Omental fat pad (tissue), 4 donors: ENCODE measurements around the gene SSPN. TPM values are rescaled to one million over a fixed set of nuclear protein-coding genes. Genes with fewer than 3 reads are reported as not detected.

Source experiments
- ATAC-seq: fragments of 150-250 bp; one replicate; pipeline ENCODE4 v1.9.1; 2016; ENCODE audit warnings: mild to moderate bottlenecking, moderate library complexity; ENCODE audit not compliant: low FRiP score
- DNase-seq: peaks from one replicate; pipeline ENCODE4 v3.0.0-alpha.2; 2019; ENCODE audit warnings: low spot score
- total RNA-seq, 4 donors: library from RNA; depleted of rRNA; stranded (reverse); fragments of >200 nt; gene quantifications; one replicate each; pipeline ENCODE4 v1.1.0, GENCODE V29; 2016
- TF ChIP-seq, protein P1 (sequence below), 3 donors: fragments of 450-650 bp; IDR thresholded peaks; one replicate each; pipeline ENCODE4 v1.5.1; 2016 to 2017; ENCODE audit warnings: antibody characterized with exemption in 3 of 3, mild to moderate bottlenecking in 3 of 3, moderate library complexity in 2 of 3

Gene SSPN
- total RNA-seq, 4 donors from 2014 or later = 14.1 to 20.2 (median 16.1) TPM

DNA sequence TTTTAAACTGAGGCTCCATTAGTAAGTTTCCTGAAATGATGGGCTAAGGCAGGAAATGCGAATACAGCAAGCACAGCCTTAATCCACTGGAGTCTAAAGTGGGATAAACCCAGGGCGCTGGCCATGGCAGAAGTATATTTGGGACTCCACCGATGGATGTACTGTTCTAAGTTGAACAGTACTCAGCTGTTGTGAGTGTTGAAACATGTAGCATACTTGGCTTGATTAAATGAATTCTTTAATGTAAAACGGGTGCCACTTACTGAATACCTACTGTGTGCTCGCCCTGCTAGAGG is 996 bp downstream of the SSPN start:
- ATAC-seq (no peak), DNase-seq (no peak)
- TF ChIP-seq, protein P1, sequence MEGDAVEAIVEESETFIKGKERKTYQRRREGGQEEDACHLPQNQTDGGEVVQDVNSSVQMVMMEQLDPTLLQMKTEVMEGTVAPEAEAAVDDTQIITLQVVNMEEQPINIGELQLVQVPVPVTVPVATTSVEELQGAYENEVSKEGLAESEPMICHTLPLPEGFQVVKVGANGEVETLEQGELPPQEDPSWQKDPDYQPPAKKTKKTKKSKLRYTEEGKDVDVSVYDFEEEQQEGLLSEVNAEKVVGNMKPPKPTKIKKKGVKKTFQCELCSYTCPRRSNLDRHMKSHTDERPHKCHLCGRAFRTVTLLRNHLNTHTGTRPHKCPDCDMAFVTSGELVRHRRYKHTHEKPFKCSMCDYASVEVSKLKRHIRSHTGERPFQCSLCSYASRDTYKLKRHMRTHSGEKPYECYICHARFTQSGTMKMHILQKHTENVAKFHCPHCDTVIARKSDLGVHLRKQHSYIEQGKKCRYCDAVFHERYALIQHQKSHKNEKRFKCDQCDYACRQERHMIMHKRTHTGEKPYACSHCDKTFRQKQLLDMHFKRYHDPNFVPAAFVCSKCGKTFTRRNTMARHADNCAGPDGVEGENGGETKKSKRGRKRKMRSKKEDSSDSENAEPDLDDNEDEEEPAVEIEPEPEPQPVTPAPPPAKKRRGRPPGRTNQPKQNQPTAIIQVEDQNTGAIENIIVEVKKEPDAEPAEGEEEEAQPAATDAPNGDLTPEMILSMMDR (IDR thresholded peaks at IDR 0.05) = no peak

DNA sequence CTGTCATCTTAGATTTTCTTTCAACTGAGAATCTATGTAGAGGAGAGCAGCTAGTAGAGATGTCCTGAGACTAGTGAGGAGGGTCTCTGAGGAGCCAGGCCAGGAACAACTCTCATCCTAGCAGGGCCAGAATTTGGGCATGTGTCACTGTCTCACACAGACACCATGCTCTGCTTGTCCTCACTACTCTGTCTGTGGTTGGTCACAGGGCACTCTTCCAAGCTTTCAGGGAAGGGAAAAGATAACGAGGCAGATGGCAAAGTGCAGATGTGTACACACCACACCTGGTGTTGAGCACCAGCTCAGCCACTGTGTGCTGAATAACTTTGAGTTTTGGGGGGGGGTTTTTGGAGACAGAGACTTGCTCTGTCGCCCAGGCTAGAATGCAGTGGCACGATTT is 2.5 kb downstream of the SSPN start:
- DNase-seq = no peak
- no peak for ATAC-seq
- TF ChIP-seq, protein P1 (IDR thresholded peaks at IDR 0.05) = no peak

DNA sequence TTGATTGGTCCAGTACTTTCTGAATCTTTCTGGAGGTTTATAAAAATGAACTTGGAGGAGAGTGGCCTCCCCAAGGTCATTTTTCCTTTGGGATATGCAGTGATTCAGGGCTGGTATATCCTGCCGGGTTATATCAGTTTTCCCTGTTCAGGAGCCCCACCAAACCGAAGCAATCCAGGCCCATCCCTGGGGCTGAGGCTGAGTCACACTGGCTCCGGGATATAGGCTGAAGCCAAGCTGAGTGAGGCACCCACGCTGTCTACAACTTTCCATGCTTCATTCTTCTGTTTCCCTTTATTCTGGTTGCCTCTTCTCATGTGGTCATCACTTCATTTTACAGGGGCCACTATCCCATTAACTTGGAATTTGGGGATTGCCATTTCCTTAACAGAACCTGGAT is 3.4 kb downstream of the SSPN start:
- TF ChIP-seq, protein P1 (IDR thresholded peaks at IDR 0.05) = no peak
- no peak for DNase-seq
- peak; percentile 69 for ATAC-seq

DNA sequence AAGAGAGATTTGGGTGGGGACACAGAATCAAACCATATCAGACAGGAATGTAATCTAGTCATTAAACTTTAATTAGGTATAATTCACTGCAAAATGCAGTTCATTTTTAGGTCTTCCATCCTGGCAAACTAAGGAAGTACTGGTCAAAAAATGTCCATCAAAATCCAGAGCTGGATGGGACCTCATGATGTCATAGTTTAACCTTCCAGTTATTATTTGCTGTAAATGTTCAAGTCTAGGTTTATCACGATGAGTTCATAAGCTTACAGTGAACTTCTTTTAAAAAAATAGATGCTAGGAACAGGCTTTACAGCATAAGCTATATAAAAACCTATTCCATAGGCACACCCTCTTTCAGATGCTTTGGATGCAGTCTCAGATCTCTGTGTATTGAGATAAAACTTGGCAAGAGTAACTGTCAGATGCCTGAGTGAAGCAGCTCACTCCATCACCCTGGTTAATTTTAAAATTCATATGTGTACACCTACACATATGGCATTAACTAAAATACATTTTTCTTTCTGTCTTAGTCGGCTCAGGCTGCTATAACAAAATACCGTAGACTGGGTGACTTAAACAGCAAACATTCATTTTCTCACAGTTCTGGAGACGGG is 7.9 kb downstream of the SSPN start:
- DNase-seq (no peak), ATAC-seq (no peak)
- TF ChIP-seq, protein P1 (IDR thresholded peaks at IDR 0.05) = no peak

DNA sequence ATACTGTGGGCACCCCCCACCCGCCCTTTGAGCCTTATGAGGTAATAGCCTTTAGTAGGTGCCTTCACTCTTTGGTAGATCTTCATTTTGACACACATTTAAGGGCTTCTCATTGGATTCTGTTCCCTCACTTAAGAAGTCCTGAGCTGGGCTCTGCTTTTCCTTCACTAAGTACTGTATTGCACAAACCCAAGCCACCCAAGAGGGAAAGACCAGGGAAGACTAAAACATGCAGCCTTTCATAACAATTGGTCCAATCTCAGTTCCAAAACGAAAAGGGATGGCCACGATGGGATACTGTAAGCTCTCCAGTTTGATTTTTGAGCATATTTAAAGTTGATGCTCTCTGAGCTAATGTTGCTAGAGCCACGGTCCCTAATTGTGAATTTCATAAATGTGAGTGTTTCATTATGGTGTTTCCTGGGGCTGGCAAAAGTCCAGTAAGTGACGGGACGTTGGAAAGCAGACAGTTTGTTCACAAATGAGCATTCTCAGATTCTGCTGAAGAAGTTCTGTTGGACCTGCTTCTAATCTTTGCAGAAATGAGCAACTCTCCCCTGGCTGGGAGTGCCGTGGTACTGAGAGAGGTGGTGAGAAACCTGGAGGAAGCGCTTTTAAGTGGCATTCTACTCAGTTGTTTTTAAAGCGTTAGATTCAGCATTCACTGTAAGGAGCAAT is 9.4 kb downstream of the SSPN start:
- TF ChIP-seq, protein P1 (IDR thresholded peaks at IDR 0.05) = no peak
- ATAC-seq (no peak), DNase-seq (no peak)

DNA sequence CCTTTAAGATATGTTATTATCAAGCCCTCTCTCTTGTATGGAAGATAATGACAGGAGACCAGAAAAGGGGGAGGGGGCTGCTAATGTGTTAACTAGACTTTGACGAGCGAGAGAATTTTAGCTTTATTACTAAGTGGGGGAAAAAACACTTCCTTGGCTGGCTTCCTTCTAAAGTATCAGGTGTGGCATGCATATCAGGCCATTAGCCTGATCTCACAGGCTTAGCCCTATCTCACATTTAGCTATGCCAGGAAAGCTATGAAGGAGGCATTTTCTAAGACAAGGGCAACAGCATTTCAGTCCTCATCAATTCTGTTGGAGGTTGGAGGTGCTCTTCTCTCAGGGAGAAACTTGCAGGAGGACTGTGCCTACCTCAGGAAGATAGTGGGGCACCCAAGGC is 9.9 kb downstream of the SSPN start:
- DNase-seq = no peak
- ATAC-seq = no peak
- TF ChIP-seq, protein P1 (IDR thresholded peaks at IDR 0.05) = no peak

DNA sequence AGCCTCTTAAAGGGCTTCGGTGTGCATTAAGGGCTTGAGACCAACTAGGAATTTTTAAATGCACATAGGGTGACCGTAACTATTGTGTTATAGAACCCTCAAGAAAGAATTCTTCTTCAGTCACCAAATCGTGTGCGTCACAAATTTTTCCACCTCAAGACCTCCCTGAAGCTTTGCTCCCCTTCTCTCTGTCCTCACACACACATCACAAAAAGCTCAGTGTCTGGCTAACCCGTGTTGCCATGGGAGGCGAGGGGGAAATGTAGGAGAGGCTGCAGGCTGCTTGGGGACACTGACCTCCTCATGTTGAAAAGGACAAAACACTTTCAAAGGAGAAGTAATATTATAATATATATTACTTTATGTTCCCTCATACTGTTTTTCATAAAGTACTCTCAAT is 10.6 kb downstream of the SSPN start:
- ATAC-seq = no peak

More for the DNA sequence above, 10.6 kb downstream of the SSPN start:
- TF ChIP-seq, protein P1 (IDR thresholded peaks at IDR 0.05) = no peak
- DNase-seq = no peak
